ENCODE results near the gene FAM171A1.

DNA sequence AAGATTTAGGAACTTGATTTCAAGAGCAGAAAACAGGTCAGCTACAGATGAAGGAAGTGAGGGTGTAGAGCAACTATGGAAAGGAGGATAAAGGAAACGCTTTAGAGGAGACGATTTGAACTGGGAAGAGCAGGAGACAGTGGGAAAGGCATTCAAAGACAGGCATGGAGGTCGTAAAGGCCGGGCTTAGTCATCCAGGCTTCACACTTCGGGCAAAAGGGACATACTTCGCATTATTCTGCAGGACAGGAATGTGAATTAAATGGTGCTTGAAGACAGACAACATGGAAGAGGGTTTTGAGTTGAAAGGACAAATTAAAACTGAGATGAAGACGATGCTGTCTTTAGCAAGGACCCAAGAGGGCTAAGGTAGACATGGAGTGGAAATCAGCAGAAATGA lies 8.1 kb downstream of the FAM171A1 start:
- TF ChIP-seq, protein P1, sequence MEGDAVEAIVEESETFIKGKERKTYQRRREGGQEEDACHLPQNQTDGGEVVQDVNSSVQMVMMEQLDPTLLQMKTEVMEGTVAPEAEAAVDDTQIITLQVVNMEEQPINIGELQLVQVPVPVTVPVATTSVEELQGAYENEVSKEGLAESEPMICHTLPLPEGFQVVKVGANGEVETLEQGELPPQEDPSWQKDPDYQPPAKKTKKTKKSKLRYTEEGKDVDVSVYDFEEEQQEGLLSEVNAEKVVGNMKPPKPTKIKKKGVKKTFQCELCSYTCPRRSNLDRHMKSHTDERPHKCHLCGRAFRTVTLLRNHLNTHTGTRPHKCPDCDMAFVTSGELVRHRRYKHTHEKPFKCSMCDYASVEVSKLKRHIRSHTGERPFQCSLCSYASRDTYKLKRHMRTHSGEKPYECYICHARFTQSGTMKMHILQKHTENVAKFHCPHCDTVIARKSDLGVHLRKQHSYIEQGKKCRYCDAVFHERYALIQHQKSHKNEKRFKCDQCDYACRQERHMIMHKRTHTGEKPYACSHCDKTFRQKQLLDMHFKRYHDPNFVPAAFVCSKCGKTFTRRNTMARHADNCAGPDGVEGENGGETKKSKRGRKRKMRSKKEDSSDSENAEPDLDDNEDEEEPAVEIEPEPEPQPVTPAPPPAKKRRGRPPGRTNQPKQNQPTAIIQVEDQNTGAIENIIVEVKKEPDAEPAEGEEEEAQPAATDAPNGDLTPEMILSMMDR (IDR thresholded peaks at IDR 0.05): no peak
- TF ChIP-seq POLR2A (IDR thresholded peaks at IDR 0.05) (no peak), POLR2AphosphoS5 (IDR thresholded peaks at IDR 0.05) (no peak)
